NAMALWA (cell line): ENCODE measurements around the gene SH3BP5.

Experiments used
- DNase-seq: peaks from one replicate; pipeline ENCODE4 v3.0.0-alpha.2; 2015; ENCODE audit warnings: low spot score

Gene SH3BP5

DNA sequence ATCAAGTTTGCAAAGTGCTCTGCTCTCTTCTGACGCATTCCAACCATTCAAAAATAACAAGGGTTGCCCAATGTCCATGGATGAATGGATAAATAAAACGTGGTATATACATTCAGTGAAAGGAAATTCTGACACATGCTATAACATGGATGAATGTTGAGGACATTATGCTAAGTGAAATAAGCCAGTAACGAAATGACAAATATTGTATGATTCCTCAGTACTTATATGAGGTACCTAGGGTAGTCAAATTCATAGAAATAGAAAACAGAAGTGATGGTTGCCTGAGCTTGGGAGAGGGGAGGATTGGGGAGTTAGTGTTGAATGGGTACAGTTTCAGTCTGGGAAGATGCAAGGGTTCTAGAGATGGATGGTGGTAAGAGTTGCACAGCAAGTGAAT lies 33.9 kb downstream of the SH3BP5 start:
- DNase-seq = no peak

DNA sequence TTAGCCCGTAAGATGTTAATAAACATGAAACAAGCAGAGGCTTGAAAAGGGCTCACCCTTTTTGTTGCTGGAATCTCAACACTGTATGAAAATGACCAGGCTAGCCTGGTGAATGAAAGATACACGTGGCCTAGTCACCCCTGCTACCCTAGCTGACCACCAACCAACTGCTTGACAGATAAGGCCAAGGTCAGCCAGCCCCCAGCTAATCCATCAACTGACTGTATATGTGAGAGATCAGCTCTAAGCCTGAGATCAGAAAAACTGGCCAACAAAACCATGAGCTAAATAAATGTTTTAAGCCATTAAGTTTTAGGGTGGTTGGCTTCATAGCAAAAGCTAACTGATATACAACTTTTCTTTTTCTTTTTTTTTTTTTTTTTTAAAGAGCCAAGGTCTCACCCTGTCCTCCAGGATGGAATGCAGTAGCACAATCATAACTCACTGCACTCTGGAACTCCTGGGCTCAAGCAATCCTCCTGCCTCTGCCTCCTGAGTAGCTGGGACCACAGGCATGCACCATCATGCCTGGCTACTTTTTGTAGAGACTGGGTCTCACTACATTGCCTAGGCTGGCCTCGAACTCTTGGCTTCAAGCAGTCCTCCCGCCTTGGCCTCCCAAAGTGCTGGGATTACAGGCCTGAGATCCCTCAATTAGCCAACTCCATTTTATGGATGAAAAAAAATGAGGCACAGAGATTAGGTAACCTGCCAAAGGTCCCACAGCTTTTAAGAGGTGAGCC lies 34.6 kb downstream of the SH3BP5 start:
- DNase-seq = no peak

DNA sequence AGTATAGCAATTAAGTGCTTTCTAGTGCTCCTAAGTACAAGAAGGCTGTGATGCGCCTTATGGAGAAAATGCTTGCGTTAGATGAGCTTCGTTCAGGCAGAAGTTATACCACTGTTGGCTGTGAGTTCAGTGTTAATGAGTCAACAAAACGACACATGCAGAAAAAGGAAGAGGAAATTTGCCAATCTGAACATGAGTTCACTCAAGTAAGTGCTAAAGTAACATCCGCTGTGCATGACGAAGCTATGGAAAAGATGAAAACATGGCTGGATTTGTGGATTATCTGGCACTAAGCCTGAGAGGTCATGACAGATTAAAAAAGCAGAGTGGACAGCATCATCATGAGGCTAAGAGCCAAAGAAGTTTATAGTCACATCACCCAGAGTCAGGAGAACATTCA lies 36.9 kb downstream of the SH3BP5 start:
- DNase-seq = no peak

- no peak for DNase-seq
Observed at GRCh38 chr3:15294929-15295328, 37.5 kb downstream of the SH3BP5 start.

GRCh38 chr3:15292765-15293522 lies 39.4 kb downstream of the SH3BP5 start:
- no peak for DNase-seq

- DNase-seq = peak; percentile 34
Observed at GRCh38 chr3:15291589-15292541, 40.5 kb downstream of the SH3BP5 start.

DNA sequence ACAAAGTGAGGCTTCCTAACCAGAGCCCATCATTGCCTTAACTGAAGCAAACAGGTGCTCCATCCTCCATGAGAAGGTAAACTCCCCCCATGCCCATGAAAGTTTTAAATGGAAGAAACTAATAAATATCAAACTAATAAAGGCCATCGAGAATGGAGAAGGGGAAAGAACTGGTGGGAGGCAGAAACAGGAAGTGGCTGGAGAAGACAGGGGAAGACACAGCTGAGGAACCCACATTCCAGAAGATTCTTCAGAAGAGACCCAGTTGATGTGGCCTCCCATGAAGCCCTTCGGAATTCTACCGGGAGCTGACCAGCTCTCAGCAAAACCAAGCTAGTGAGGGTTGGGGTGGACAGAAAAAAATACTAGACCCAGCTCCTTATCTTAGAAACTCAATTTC lies 41.6 kb downstream of the SH3BP5 start:
- no peak for DNase-seq

GRCh38 chr3:15289661-15290060 lies 42.7 kb downstream of the SH3BP5 start:
- no peak for DNase-seq

DNA sequence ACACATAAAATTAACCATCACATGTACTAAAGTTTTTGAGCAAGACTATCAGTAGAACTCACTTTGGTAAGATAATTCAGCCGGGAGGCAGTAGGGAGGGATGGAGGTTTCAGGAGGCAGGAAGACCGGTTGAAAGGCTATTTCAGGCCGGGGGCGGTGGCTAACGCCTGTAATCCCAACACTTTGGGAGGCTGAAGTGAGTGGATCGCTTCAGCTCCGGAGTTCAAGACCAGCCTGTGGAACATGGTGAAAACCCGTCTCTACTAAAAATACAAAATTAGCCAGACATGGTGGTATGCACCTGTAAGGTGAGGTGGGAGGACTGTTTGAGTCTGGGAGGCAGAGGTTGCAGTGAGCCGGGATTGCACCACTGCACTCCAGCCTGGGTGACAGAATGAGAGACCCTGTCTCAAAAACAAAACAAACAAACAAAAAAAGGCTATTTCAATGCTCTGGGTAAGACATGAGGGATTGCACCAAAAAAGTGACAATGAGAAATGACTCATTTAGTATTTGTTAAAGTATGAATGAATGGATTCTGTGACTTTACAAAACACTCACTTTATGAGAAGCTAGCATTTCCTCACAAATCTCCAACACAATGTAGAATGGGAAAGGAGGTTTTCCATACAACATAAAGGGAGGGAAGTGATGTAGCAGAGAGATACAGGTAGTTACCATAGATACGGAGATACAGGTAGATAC lies 43.9 kb downstream of the SH3BP5 start:
- no peak for DNase-seq

DNA sequence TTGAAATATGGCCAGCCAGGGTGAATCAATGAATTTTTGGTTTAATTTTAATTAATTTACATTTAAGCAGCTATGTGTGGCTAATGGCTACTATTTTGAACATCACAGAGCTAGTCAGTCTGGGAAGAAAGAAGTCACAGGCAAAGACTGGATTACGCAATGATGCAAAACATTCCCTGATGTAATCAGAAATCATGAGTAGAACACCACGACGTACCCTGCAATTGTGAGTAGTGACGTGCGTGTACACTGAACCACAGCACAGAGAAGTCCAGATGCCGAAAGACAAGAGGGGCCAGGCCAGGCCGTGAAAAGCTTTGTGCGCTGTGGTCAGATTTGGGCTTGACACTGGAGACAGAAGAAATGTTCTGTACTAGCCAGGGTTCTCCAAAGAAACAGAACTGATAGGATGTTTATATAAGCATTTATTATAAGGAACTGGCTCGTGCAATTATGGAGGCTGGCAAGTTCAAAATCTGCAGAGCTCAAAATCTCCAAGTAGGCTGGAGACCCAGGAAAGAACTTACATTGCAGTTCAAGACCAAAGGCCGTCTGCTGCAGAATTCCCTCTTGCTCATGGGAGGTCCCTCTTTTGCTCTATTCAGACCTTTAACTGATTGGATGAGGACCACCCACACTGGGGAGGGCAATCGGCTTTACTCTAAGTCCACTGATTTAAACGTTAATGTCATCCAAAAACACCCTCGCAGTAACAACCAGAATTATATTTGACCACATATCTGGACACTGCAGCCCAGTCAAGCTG lies 44.6 kb downstream of the SH3BP5 start:
- no peak for DNase-seq

DNA sequence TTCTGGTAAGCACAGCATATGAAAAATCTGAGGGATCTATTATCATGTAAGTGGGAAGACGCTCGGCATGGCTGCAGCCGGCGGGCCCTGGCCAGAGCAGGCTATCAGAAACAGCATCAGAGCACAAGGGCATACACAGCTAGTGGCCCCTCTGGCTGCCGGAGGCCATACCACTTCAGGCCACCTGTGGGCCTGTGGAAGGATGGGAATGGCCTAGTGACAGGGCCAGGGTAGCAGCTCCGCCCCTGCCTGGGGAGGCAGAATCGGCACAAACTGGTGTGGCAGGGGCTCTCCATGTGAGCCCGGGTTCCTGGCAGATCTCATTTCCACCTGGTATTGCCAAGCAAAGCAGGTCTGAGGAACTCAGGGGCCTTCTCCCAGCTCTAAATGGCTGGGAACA lies 46.4 kb downstream of the SH3BP5 start:
- no peak for DNase-seq

DNA sequence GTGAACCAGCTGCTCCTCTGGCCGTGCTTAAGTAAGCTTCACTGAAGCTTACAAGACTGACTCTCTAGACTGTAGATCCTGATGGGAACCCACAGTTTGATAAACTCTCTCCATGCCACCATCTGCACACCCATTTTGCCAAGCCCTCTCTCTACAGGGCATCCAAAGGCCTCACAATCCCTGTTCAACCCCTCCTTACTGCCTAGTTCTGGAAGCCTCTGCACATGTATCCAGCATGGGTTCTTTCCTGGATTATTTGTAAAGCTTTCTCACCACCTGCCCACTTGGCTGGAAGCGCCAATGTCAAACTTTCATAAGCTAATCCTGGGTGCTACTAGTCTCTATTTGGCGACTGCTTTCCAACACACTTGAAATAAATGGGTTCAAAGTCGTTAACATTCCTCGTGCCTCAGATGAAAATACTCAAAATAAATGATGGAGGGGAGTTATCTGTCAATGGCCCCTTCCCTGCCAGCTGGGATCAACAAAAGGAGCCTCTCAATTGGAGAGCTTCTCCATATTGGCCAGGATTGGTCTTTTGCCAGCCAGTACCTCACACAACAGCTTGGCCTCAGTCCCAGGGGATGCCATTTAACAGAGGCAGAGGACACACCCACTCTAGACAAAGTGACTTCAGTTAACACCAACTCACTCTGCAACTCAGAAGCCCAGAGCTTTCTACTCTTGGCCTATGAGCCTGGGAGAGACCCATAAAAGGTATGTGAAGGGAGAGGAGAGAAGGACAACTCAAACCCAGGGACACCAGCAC lies 48.1 kb downstream of the SH3BP5 start:
- DNase-seq = no peak

DNA sequence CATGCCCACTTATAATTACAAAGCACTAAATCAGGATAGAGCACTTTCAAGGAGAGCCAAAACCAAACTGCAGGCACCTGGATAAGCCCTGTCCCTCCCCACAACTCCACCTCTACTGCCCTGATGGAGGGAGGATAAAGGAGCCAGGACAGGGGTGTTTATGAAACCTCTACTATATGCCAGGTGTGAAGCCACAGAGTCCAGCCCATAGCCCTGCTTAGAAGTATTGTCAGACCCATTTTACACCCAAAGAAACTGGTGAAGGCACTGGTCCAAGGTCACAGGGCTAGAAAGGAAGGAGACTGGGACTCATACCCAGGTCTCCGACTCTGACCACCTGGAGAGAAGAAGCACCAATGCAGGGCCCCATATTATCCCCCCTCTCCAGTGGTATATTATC lies 48.7 kb downstream of the SH3BP5 start:
- no peak for DNase-seq

DNA sequence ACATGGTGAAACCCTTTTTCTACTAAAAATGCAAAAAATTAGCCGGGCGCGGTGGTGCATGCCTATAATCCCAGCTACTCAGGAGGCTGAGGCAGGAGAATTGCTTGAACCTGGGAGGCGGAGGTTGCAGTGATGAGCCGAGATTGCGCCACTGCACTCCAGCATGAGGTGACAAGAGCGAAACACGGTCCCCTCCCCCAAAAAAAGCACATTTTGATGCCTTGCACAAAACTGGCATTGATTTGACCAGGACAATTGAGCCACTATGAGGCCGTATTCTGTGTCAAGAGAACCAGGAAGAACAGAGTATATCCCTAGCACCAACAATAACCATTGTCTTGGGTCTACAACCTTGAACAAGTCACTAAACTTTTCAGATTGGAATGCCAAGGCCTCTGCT lies 50.6 kb downstream of the SH3BP5 start:
- DNase-seq = no peak

DNA sequence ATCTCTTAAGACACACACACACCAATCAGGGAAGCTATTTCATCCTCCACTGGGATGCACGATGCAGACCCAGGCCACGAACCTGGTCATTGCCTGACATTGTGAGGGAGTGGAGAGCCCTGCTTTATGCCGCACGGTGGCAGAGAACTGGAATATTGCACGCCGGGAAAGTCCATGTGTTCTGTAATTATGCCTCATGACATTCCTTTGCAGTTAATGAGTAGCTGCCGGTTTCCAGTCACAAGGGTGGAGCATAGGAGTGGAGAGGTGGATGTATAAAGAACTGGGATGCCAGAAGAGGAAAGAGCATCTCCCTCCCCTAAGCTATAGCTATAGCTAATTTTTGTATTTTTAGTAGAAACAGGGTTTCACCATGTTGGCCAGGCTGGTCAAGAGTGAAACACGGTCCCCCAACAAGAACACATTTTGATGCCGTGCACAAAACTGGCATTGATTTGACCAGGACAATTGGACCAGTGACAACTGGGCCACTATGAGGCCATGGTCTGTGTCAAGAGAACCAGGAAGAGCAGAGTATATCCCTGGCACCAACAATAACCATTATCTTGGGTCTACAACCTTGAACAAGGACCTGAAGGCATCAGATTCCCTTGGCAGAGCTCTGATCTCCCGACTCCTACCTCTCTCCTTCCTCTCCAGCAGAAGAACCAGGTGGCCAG lies 51.4 kb downstream of the SH3BP5 start:
- no peak for DNase-seq

DNA sequence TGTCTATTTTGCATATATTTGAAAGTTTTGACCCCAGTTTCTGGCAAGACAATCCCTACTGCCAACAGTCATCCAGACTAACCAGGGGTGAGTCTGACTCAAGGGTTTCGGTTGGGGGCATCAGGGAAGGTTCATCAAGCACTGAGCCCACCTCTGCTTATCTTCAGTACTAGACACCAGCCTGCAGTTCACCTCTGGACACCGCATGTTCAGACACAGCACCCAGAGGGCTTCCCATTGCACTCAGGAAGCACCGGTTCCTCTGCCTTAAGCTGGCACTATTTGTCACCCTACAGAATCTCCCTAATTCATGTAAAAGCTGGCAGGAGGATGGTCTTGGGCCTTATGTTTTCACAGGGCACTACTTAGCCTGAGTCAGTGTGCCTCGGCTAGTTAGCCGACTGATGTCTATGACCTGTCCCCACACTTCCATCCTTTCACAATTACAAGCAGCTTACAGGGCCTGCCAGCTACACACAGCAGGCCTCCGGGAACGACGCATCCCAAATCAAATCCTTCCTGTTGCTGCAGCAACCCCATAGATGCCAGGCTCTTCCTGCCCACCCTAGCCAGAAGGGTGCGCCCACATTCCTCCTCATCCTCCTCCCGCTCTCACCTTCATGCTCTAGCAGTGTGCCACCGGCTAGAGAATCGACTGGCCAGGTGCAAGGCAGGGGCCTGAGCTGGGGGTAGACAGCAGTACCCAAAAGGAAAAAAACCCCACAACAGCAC lies 52.5 kb downstream of the SH3BP5 start:
- DNase-seq = no peak

DNA sequence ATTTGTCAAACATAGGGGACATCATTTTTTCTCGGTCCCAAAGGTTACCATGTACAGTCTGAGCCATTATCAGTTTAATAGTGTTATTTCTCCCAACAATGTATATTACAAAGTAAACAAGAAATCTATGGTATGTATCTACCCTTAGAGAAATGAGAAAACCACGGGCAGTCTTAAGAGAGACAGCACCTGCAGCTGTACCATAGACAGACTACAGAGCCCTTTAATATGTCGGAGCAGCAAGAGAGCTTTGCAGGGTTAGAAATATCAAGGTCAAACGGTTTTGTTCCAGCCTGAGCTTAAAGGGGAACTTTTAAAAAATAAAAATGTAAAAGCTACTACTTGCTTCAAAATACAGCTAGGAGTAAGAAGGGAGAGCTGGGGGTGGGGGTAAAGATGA lies 53.2 kb downstream of the SH3BP5 start:
- DNase-seq = no peak

- DNase-seq = no peak
Observed at GRCh38 chr3:15277861-15278500, 54.4 kb downstream of the SH3BP5 start.
